ENCODE data around the gene SGMS1.

- TF ChIP-seq CTCF (conservative IDR thresholded peaks at IDR 0.05; ENCODE audit: low read depth in 2 of 2) = no peak
- TF ChIP-seq REST (IDR thresholded peaks at IDR 0.05; ENCODE audit: unreplicated experiment) = no peak
- TF ChIP-seq POLR2AphosphoS5 (IDR thresholded peaks at IDR 0.05; ENCODE audit: low read depth) = no peak
- TF ChIP-seq EZH2 (IDR thresholded peaks at IDR 0.05; ENCODE audit: low read depth, unreplicated experiment) = no peak
- TF ChIP-seq ZNF114 (CRISPR knock-in tag; IDR thresholded peaks at IDR 0.05) = no peak
- no peak for TF ChIP-seq EZH2phosphoT487 (IDR thresholded peaks at IDR 0.05; ENCODE audit: unreplicated experiment)
- no peak for TF ChIP-seq NANOG (IDR thresholded peaks at IDR 0.05; ENCODE audit: borderline replicate concordance)
- TF ChIP-seq CREB1 (CRISPR knock-in tag; IDR thresholded peaks at IDR 0.05; ENCODE audit: low read depth) = no peak
- no peak for TF ChIP-seq ETS1 (IDR thresholded peaks at IDR 0.05)
- no peak for TF ChIP-seq STAT1 (IDR thresholded peaks at IDR 0.05; ENCODE audit: unreplicated experiment)
- TF ChIP-seq JUNB (IDR thresholded peaks at IDR 0.05; ENCODE audit: unreplicated experiment) = no peak
- no peak for TF ChIP-seq ZNF331 (CRISPR knock-in tag; IDR thresholded peaks at IDR 0.05; ENCODE audit: low read depth)
These were observed 17.8 kb downstream of the SGMS1 start for GRCh38 chr10:50605951-50606270.
